ENCODE measurements around the gene KRTAP3-1. TPM values are rescaled to one million over a fixed set of nuclear protein-coding genes. Genes with fewer than 3 reads are reported as not detected.

KRTAP3-1 gene
- total RNA-seq, 1 donor from 2014 or later = not detected

- Histone ChIP-seq H3K27me3 (no peaks in the 10 kb centered on the region), H3F3A (ENCODE audit: low read depth) (no peaks in the 10 kb centered on the region), H2AFZ (replicated peaks) (peak overlapping the region; percentile 55), H3K4me2 (no peak overlapping the region), H4K20me1 (ENCODE audit: low read depth) (no peaks in the 10 kb centered on the region), H3K4me3 (no peak overlapping the region), H3K9me3 (ENCODE audit: low read depth) (no peaks in the 10 kb centered on the region), H3K36me3 (no peaks in the 10 kb centered on the region), H3K4me1 (peaks cover 18% of the 10 kb centered on the region), H3K27ac (no peak overlapping the region), H3K9ac (no peak overlapping the region), H3K79me2 (ENCODE audit: low read depth) (no peaks in the 10 kb centered on the region)
- H3K4me3 Mint-ChIP-seq = no peak overlapping the region
- H3K4me1 Mint-ChIP-seq = no peaks in the 10 kb centered on the region
- H3K27me3 Mint-ChIP-seq (ENCODE audit: insufficient read depth, low read depth) = no peaks in the 10 kb centered on the region
- no peak for TF ChIP-seq EZH2 (IDR thresholded peaks at IDR 0.05)
- TF ChIP-seq CTCF (IDR thresholded peaks at IDR 0.05) = no peak
- no peak for TF ChIP-seq EZH2phosphoT487 (IDR thresholded peaks at IDR 0.05)
- no peak overlapping the region for H3K27ac Mint-ChIP-seq
- no peaks in the 10 kb centered on the region for H3K36me3 Mint-ChIP-seq
- no peaks in the 10 kb centered on the region for H3K9me3 Mint-ChIP-seq
- DNase-seq (ENCODE audit: low spot score) = no peak
Measured at GRCh38 chr17:41012326-41013120, 3.6 kb upstream of the KRTAP3-1 start.

- H3K4me2 ChIP-seq = no peak overlapping the region
- TF ChIP-seq EZH2 (IDR thresholded peaks at IDR 0.05) = no peak
- TF ChIP-seq EZH2phosphoT487 (IDR thresholded peaks at IDR 0.05) = no peak
- no peak for TF ChIP-seq CTCF (IDR thresholded peaks at IDR 0.05)
- peaks cover 18% of the 10 kb centered on the region for H3K4me1 ChIP-seq
- no peaks in the 10 kb centered on the region for H3F3A ChIP-seq (ENCODE audit: low read depth)
- no peak overlapping the region for H3K4me3 ChIP-seq
- no peaks in the 10 kb centered on the region for H3K36me3 ChIP-seq
- H2AFZ ChIP-seq (replicated peaks) = no peak overlapping the region
- no peaks in the 10 kb centered on the region for H4K20me1 ChIP-seq (ENCODE audit: low read depth)
- no peak overlapping the region for H3K27ac ChIP-seq
- H3K79me2 ChIP-seq (ENCODE audit: low read depth) = no peaks in the 10 kb centered on the region
- H3K4me3 Mint-ChIP-seq = no peak overlapping the region
- H3K4me1 Mint-ChIP-seq = peaks cover 6% of the 10 kb centered on the region
- H3K36me3 Mint-ChIP-seq = no peaks in the 10 kb centered on the region
- H3K9me3 Mint-ChIP-seq = no peaks in the 10 kb centered on the region
- H3K9me3 ChIP-seq (ENCODE audit: low read depth) = no peaks in the 10 kb centered on the region
- H3K27ac Mint-ChIP-seq = no peak overlapping the region
- H3K27me3 ChIP-seq = no peaks in the 10 kb centered on the region
- no peaks in the 10 kb centered on the region for H3K27me3 Mint-ChIP-seq (ENCODE audit: insufficient read depth, low read depth)
- no peak for DNase-seq (ENCODE audit: low spot score)
- H3K9ac ChIP-seq = no peak overlapping the region
Measured at GRCh38 chr17:41010441-41010840, 1.5 kb upstream of the KRTAP3-1 start.

- no peak overlapping the region for H3K27ac ChIP-seq
- no peaks in the 10 kb centered on the region for H3K27me3 Mint-ChIP-seq (ENCODE audit: insufficient read depth, low read depth)
Measured at GRCh38 chr17:41009936-41010335, 1.0 kb upstream of the KRTAP3-1 start.

More at GRCh38 chr17:41009936-41010335, 1.0 kb upstream of the KRTAP3-1 start:
- Mint-ChIP-seq H3K36me3 (no peaks in the 10 kb centered on the region), H3K4me3 (no peak overlapping the region), H3K27ac (no peak overlapping the region), H3K9me3 (no peaks in the 10 kb centered on the region), H3K4me1 (peaks cover 6% of the 10 kb centered on the region)
- no peak overlapping the region for H3K4me2 ChIP-seq
- no peaks in the 10 kb centered on the region for H3K27me3 ChIP-seq
- no peaks in the 10 kb centered on the region for H3F3A ChIP-seq (ENCODE audit: low read depth)
- DNase-seq (ENCODE audit: low spot score) = no peak
- peak overlapping the region; percentile 8 for H2AFZ ChIP-seq (replicated peaks)
- H3K4me1 ChIP-seq = peaks cover 18% of the 10 kb centered on the region
- H3K79me2 ChIP-seq (ENCODE audit: low read depth) = no peaks in the 10 kb centered on the region
- H4K20me1 ChIP-seq (ENCODE audit: low read depth) = no peaks in the 10 kb centered on the region
- H3K9ac ChIP-seq = no peak overlapping the region
- no peaks in the 10 kb centered on the region for H3K9me3 ChIP-seq (ENCODE audit: low read depth)
- no peak overlapping the region for H3K4me3 ChIP-seq
- TF ChIP-seq CTCF (IDR thresholded peaks at IDR 0.05) (no peak), EZH2 (IDR thresholded peaks at IDR 0.05) (no peak)
- H3K36me3 ChIP-seq = no peaks in the 10 kb centered on the region

Measured in neural progenitor cell (in vitro differentiated cells).